Transverse colon (tissue), 3 donors: ENCODE data around the gene KLF2.

ENCODE experiments used
- CTCF ChIP-seq, 5 experiments: fragments of 200-600 bp in 3 of 5; fragments of 450-650 bp in 2 of 5; sonication (generic) in 3 of 5; IDR thresholded peaks; 1 replicate in 2 of 5; 2 replicates in 3 of 5; pipeline ENCODE4 v1.5.1; 2016 to 2017; ENCODE audit warnings: antibody characterized with exemption in 5 of 5, inconsistent platforms in 3 of 5, mild to moderate bottlenecking in 2 of 5, moderate library complexity in 1 of 5
- POLR2A ChIP-seq: fragments of 450-650 bp; IDR thresholded peaks from one replicate; pipeline ENCODE4 v1.6.1; 2016; ENCODE audit warnings: antibody characterized with exemption, mild to moderate bottlenecking, moderate library complexity

- TF ChIP-seq CTCF (IDR thresholded peaks at IDR 0.05) = no peak
- TF ChIP-seq POLR2A = no peak
Measured at GRCh38 chr19:16368385-16369305, 44.0 kb downstream of the KLF2 start.
